Neural cell (in vitro differentiated cells): ENCODE data around the gene CERS1. TPM values are rescaled to one million over a fixed set of nuclear protein-coding genes. Genes with fewer than 3 reads are reported as not detected.

Source experiments
- H2AFZ ChIP-seq: fragments of 200-600, 300-800 bp; sonication (generic), shearing (Covaris generic); 2 replicates; pipeline ENCODE4 v1.6.0; 2014; ENCODE audit warnings: low read depth, mild to moderate bottlenecking, antibody characterized with exemption, low read length, moderate library complexity
- H3F3A ChIP-seq: fragments of 200-600 bp; shearing (Covaris generic); 2 replicates; pipeline ENCODE4 v1.6.1; 2016; ENCODE audit warnings: mild to moderate bottlenecking, moderate library complexity, mixed read lengths, antibody characterized with exemption, low read length; ENCODE audit not compliant: insufficient read depth, poor library complexity, severe bottlenecking
- H3K27ac ChIP-seq: fragments of 200-600, 300-800 bp; sonication (generic), shearing (Covaris generic); 2 replicates; pipeline ENCODE4 v1.5.1; 2014; ENCODE audit warnings: mild to moderate bottlenecking, low read length, moderate library complexity
- H3K27me3 ChIP-seq: fragments of 300-800, 200-600 bp; sonication (generic), shearing (Covaris generic); 2 replicates; pipeline ENCODE4 v1.6.0; 2014; ENCODE audit warnings: mild to moderate bottlenecking, low read depth, low read length, moderate library complexity; ENCODE audit not compliant: insufficient read depth
- H3K36me3 ChIP-seq: fragments of 300-800, 200-600 bp; sonication (generic), shearing (Covaris generic); 2 replicates; pipeline ENCODE4 v1.5.1; 2014; ENCODE audit warnings: mild to moderate bottlenecking, antibody characterized with exemption, low read length, moderate library complexity; ENCODE audit not compliant: insufficient read depth
- H3K4me2 ChIP-seq: fragments of 300-800, 200-600 bp; sonication (generic), shearing (Covaris generic); 2 replicates; pipeline ENCODE4 v1.6.0; 2014; ENCODE audit warnings: mild to moderate bottlenecking, low read length
- H3K4me3 ChIP-seq: fragments of 300-800, 200-600 bp; sonication (generic), shearing (Covaris generic); 2 replicates; pipeline ENCODE4 v1.5.1; 2014; ENCODE audit warnings: mild to moderate bottlenecking, low read length, moderate library complexity
- H3K79me2 ChIP-seq: fragments of 200-600 bp; shearing (Covaris generic); replicated peaks from 2 replicates; pipeline ENCODE4 v1.6.0; 2014; ENCODE audit warnings: mild to moderate bottlenecking, low read length, moderate library complexity; ENCODE audit not compliant: insufficient read depth
- H3K9ac ChIP-seq: fragments of 300-800, 200-600 bp; sonication (generic), shearing (Covaris generic); 2 replicates; pipeline ENCODE4 v1.6.1; 2016; ENCODE audit warnings: mild to moderate bottlenecking, low read length, mixed read lengths
- H3K9me2 ChIP-seq: fragments of 200-600 bp; shearing (Covaris generic); 2 replicates; pipeline ENCODE4 v1.6.1; 2016; ENCODE audit warnings: mild to moderate bottlenecking, low read length, mixed read lengths; ENCODE audit not compliant: insufficient read depth
- H3K9me3 ChIP-seq: fragments of 200-600, 300-800 bp; sonication (generic), shearing (Covaris generic); 2 replicates; pipeline ENCODE4 v1.6.1; 2016; ENCODE audit warnings: mild to moderate bottlenecking, mixed run types, low read length, moderate library complexity, mixed read lengths
- H4K20me1 ChIP-seq: fragments of 200-600 bp; shearing (Covaris generic); 2 replicates; pipeline ENCODE4 v1.6.1; 2016; ENCODE audit warnings: mild to moderate bottlenecking, mixed run types; ENCODE audit not compliant: insufficient read depth
- CTCF ChIP-seq: fragments of 450-650 bp; IDR thresholded peaks from 2 replicates; pipeline ENCODE4 v1.5.1; 2014; ENCODE audit warnings: antibody characterized with exemption, mild to moderate bottlenecking, moderate library complexity; ENCODE audit not compliant: poor library complexity, severe bottlenecking
- EP300 ChIP-seq: fragments of 450-650 bp; conservative IDR thresholded peaks from 2 replicates; pipeline ENCODE4 v1.6.1; 2014; ENCODE audit warnings: antibody characterized with exemption, mild to moderate bottlenecking, moderate library complexity; ENCODE audit not compliant: poor library complexity, severe bottlenecking
- EZH2 ChIP-seq: fragments of 200-600, 300-800 bp; shearing (Covaris generic), sonication (generic); IDR thresholded peaks from 2 replicates; pipeline ENCODE4 v1.6.1; 2014; ENCODE audit warnings: antibody characterized with exemption, low read length, borderline replicate concordance, mild to moderate bottlenecking; ENCODE audit not compliant: insufficient read depth, poor library complexity, severe bottlenecking
- MXI1 ChIP-seq: fragments of 450-650 bp; conservative IDR thresholded peaks from 2 replicates; pipeline ENCODE4 v1.6.1; 2014; ENCODE audit warnings: antibody characterized with exemption, mild to moderate bottlenecking; ENCODE audit not compliant: poor library complexity, severe bottlenecking
- POLR2AphosphoS5 ChIP-seq: IDR thresholded peaks from 2 replicates; pipeline ENCODE4 v1.6.1; 2012
- RAD21 ChIP-seq: fragments of 450-650 bp; conservative IDR thresholded peaks from 2 replicates; pipeline ENCODE4 v1.6.1; 2014; ENCODE audit warnings: antibody characterized with exemption, mild to moderate bottlenecking, moderate library complexity
- REST ChIP-seq: IDR thresholded peaks from 2 replicates; pipeline ENCODE4 v1.6.1; 2012; ENCODE audit warnings: borderline replicate concordance
- SMC3 ChIP-seq: fragments of 450-650 bp; conservative IDR thresholded peaks from 2 replicates; pipeline ENCODE4 v1.6.1; 2014; ENCODE audit warnings: antibody characterized with exemption, mild to moderate bottlenecking, moderate library complexity; ENCODE audit not compliant: poor library complexity
- TAF1 ChIP-seq: IDR thresholded peaks from 2 replicates; pipeline ENCODE4 v1.6.1; 2012; ENCODE audit warnings: low read depth
- polyA plus RNA-seq: library from polyadenylated mRNA; depleted of rRNA; stranded (reverse); fragments of >200 nt; gene quantifications from 2 replicates; pipeline ENCODE4 v1.2.3, GENCODE V29; 2014

Gene CERS1
- polyA plus RNA-seq, 1 donor from 2014 or later, result 19.1 TPM

- Histone ChIP-seq H2AFZ (no peak overlapping the region), H4K20me1 (no peaks in the 10 kb centered on the region), H3K36me3 (no peaks in the 10 kb centered on the region), H3K79me2 (no peaks in the 10 kb centered on the region), H3K27me3 (no peaks in the 10 kb centered on the region), H3K4me2 (no peak overlapping the region), H3K4me3 (no peak overlapping the region), H3F3A (no peaks in the 10 kb centered on the region), H3K27ac (no peak overlapping the region), H3K9ac (no peak overlapping the region), H3K9me3 (no peaks in the 10 kb centered on the region), H3K9me2 (no peaks in the 10 kb centered on the region)
- TF ChIP-seq EP300 (no peak), REST (no peak), MXI1 (no peak), RAD21 (no peak), POLR2AphosphoS5 (no peak), TAF1 (no peak), CTCF (no peak), EZH2 (no peak), SMC3 (no peak)
Measured at GRCh38 chr19:18861235-18861634, 34.7 kb downstream of the CERS1 start.

GRCh38 chr19:18860725-18861124 is 35.2 kb downstream of the CERS1 start:
- Histone ChIP-seq H3K9me3 (no peaks in the 10 kb centered on the region), H3K9me2 (no peaks in the 10 kb centered on the region), H3K9ac (no peak overlapping the region), H3K4me2 (no peak overlapping the region), H3K27ac (no peak overlapping the region), H4K20me1 (no peaks in the 10 kb centered on the region), H3K27me3 (no peaks in the 10 kb centered on the region), H3K79me2 (no peaks in the 10 kb centered on the region), H3F3A (no peaks in the 10 kb centered on the region), H3K4me3 (no peak overlapping the region), H2AFZ (no peak overlapping the region), H3K36me3 (no peaks in the 10 kb centered on the region)
- TF ChIP-seq EZH2, result no peak
- no peak for TF ChIP-seq MXI1
- no peak for TF ChIP-seq REST
- TF ChIP-seq TAF1, result no peak
- no peak for TF ChIP-seq CTCF
